Measurements from ENCODE around the gene C12orf57. TPM values are rescaled to one million over a fixed set of nuclear protein-coding genes. Genes with fewer than 3 reads are reported as not detected.

C12orf57 gene
- polyA plus RNA-seq, 1 donor from 2014 or later = 500 TPM

DNA sequence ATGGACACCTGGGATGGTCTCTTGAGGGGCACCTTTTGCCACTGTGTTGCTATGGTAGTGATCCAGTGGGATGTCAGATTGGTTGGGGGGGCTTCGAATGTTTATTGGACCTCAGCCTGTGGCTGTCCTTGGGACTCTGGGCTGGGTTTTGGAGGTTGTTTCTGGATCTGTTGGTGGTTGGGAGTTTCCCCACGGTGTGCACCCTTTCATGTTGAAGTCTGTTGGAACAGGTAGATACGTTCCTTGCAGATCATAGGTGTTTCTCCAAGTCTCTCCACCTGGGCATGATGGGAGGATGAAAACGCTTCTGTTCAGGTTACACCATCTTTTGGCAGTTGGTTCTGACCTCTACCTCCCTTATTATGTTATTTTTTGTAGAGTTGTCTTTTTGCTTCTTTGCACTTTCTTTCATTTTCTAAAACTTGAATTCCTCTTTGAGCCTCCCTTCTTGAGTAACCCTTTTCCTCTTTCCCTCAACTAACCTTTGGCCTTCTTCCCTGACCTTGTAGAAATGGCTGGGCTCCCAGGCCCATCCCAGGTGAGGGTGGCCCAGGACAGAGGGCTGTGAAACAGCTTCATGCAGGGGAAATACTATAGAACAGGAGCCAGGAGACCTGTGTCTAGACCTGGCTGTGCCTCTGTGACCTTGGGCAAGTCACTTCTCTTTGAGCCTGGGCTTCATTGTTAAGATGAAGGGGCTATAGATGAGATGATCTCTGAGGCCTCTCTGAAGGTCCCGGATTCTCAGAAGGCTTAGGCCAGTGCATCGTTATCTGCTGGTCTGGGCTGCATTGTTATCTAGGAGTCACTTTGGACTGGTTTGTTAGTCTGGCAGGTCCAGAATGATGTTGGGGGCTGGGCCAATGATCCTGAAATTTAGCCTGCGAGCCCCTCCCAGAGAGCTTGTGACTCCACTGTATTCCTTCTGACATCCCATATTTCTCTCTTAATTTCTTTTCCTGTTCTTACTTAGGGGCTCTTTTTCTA is 14.1 kb upstream of the C12orf57 start:
- peaks cover 53% of the 10 kb centered on the region for H3K79me2 ChIP-seq (replicated peaks; ENCODE audit: insufficient read depth, low read length)
- peak overlapping the region; percentile 97 for H3K4me2 ChIP-seq (ENCODE audit: low read length)
- no peaks in the 10 kb centered on the region for H3K27me3 ChIP-seq (ENCODE audit: insufficient read depth, low read depth, low read length)
- no peak overlapping the region for H2AFZ ChIP-seq (ENCODE audit: low read depth, low read length)
- H3K27ac ChIP-seq (ENCODE audit: low read length) = peak overlapping the region; percentile 86
- peaks cover 8% of the 10 kb centered on the region for H3K36me3 ChIP-seq (ENCODE audit: insufficient read depth, low read length)
- H3K9ac ChIP-seq (ENCODE audit: low read length) = peak overlapping the region; percentile 98
- H3K9me3 ChIP-seq (ENCODE audit: low read length) = no peaks in the 10 kb centered on the region
- H4K20me1 ChIP-seq (ENCODE audit: insufficient read depth) = peaks cover 10% of the 10 kb centered on the region
- TF ChIP-seq EZH2 (IDR thresholded peaks at IDR 0.05; ENCODE audit: borderline replicate concordance, insufficient read depth, low read length, poor library complexity, severe bottlenecking) (no peak), TAF1 (IDR thresholded peaks at IDR 0.05; ENCODE audit: low read depth) (no peak)
- H3K4me3 ChIP-seq (ENCODE audit: low read length) = peak overlapping the region; percentile 77
- H3F3A ChIP-seq (ENCODE audit: insufficient read depth, low read length, poor library complexity, severe bottlenecking) = peaks cover 5% of the 10 kb centered on the region
- no peaks in the 10 kb centered on the region for H3K9me2 ChIP-seq (ENCODE audit: insufficient read depth, low read length)

DNA sequence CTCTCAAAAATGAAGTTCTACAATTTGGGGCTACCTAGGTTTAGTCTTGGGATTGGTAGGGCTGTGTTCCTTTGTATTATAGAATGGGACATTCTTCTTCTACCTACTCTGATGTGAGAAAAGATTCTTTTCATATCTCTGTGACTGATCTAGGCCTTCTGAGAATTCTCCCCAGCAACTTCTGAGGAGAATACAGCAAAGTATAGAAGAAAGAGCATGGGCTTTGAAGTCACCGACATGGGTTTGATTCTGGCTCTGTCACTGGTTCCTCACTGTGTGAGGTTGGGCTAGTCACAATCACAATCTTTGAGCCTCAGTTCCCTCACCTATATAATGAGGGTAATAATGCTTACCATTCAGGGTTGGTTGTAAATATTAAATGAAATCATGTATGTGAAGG is 11.1 kb upstream of the C12orf57 start:
- peaks cover 8% of the 10 kb centered on the region for H3K36me3 ChIP-seq (ENCODE audit: insufficient read depth, low read length)
- no peak overlapping the region for H3K4me3 ChIP-seq (ENCODE audit: low read length)
- H3K9me2 ChIP-seq (ENCODE audit: insufficient read depth, low read length) = no peaks in the 10 kb centered on the region
- no peak overlapping the region for H3K9ac ChIP-seq (ENCODE audit: low read length)
- H3K27me3 ChIP-seq (ENCODE audit: insufficient read depth, low read depth, low read length) = no peaks in the 10 kb centered on the region
- TF ChIP-seq EP300 (conservative IDR thresholded peaks at IDR 0.05; ENCODE audit: poor library complexity, severe bottlenecking) (no peak), TAF1 (IDR thresholded peaks at IDR 0.05; ENCODE audit: low read depth) (no peak), SMC3 (conservative IDR thresholded peaks at IDR 0.05; ENCODE audit: poor library complexity) (no peak), CTCF (IDR thresholded peaks at IDR 0.05; ENCODE audit: poor library complexity, severe bottlenecking) (no peak), RAD21 (conservative IDR thresholded peaks at IDR 0.05) (no peak), POLR2AphosphoS5 (IDR thresholded peaks at IDR 0.05) (no peak), MXI1 (conservative IDR thresholded peaks at IDR 0.05; ENCODE audit: poor library complexity, severe bottlenecking) (no peak), EZH2 (IDR thresholded peaks at IDR 0.05; ENCODE audit: borderline replicate concordance, insufficient read depth, low read length, poor library complexity, severe bottlenecking) (no peak)
- TF ChIP-seq, protein P1, sequence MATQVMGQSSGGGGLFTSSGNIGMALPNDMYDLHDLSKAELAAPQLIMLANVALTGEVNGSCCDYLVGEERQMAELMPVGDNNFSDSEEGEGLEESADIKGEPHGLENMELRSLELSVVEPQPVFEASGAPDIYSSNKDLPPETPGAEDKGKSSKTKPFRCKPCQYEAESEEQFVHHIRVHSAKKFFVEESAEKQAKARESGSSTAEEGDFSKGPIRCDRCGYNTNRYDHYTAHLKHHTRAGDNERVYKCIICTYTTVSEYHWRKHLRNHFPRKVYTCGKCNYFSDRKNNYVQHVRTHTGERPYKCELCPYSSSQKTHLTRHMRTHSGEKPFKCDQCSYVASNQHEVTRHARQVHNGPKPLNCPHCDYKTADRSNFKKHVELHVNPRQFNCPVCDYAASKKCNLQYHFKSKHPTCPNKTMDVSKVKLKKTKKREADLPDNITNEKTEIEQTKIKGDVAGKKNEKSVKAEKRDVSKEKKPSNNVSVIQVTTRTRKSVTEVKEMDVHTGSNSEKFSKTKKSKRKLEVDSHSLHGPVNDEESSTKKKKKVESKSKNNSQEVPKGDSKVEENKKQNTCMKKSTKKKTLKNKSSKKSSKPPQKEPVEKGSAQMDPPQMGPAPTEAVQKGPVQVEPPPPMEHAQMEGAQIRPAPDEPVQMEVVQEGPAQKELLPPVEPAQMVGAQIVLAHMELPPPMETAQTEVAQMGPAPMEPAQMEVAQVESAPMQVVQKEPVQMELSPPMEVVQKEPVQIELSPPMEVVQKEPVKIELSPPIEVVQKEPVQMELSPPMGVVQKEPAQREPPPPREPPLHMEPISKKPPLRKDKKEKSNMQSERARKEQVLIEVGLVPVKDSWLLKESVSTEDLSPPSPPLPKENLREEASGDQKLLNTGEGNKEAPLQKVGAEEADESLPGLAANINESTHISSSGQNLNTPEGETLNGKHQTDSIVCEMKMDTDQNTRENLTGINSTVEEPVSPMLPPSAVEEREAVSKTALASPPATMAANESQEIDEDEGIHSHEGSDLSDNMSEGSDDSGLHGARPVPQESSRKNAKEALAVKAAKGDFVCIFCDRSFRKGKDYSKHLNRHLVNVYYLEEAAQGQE (IDR thresholded peaks at IDR 0.05; ENCODE audit: borderline replicate concordance) = no peak
- H2AFZ ChIP-seq (ENCODE audit: low read depth, low read length) = no peak overlapping the region
- no peak overlapping the region for H3K4me2 ChIP-seq (ENCODE audit: low read length)
- H3K9me3 ChIP-seq (ENCODE audit: low read length) = no peaks in the 10 kb centered on the region
- H3K27ac ChIP-seq (ENCODE audit: low read length) = no peak overlapping the region
- H3F3A ChIP-seq (ENCODE audit: insufficient read depth, low read length, poor library complexity, severe bottlenecking) = no peaks in the 10 kb centered on the region
- peaks cover 53% of the 10 kb centered on the region for H3K79me2 ChIP-seq (replicated peaks; ENCODE audit: insufficient read depth, low read length)
- H4K20me1 ChIP-seq (ENCODE audit: insufficient read depth) = peaks cover 10% of the 10 kb centered on the region
